Caco-2 (cell line): ENCODE results near the gene NSF. TPM values are rescaled to one million over a fixed set of nuclear protein-coding genes. Genes with fewer than 3 reads are reported as not detected.

Experiments used
- BruUV-seq: library from RNA; stranded (reverse); fragments of 400-500 nt; replicated peaks from 2 replicates; lab custom pipeline; 2021; lab: Mats Ljungman, UMichigan
- CTCF ChIA-PET: fragments of 300-600 bp; sonication (Branson Sonifier 250); formaldehyde crosslinking; loops from one replicate; lab custom pipeline; 2022; ENCODE audit warnings: antibody characterized with exemption; lab: Charles Lee
- POLR2A ChIA-PET: fragments of 300-600 bp; sonication (Branson Sonifier 250); formaldehyde crosslinking; loops from one replicate; lab custom pipeline; 2022; ENCODE audit warnings: antibody characterized with exemption; lab: Charles Lee
- DNase-seq, 2 experiments: peaks; one replicate each; pipeline versions ENCODE4 v3.0.0 to v3.0.0-alpha.2; 2020 to 2022
- H3K27me3 ChIP-seq: replicated peaks from 2 replicates; pipeline ENCODE4 v1.6.0; 2011; ENCODE audit warnings: low read length; ENCODE audit not compliant: control insufficient read depth, insufficient read depth
- H3K36me3 ChIP-seq: 2 replicates; pipeline ENCODE4 v1.5.1; 2011; ENCODE audit warnings: low read length; ENCODE audit not compliant: control insufficient read depth, insufficient read depth
- H3K4me1 ChIP-seq: fragments of 250-450 bp; sonication (Bioruptor Pico); 2 replicates; pipeline ENCODE4 v1.5.1; 2020; ENCODE audit warnings: mild to moderate bottlenecking
- H3K4me3 ChIP-seq: 2 replicates; pipeline ENCODE4 v1.5.1; 2011; ENCODE audit warnings: low read depth, mild to moderate bottlenecking, control low read depth, low read length
- H3K9me3 ChIP-seq: fragments of 250-450 bp; sonication (Bioruptor Pico); 2 replicates; pipeline ENCODE4 v1.5.1; 2020; ENCODE audit warnings: mild to moderate bottlenecking, moderate library complexity
- H3K27ac Mint-ChIP-seq: one replicate; pipeline ENCODE4 v1.8.0; 2022; ENCODE audit warnings: mixed read lengths; ENCODE audit not compliant: unreplicated experiment
- H3K27me3 Mint-ChIP-seq: one replicate; pipeline ENCODE4 v1.8.0; 2022; ENCODE audit warnings: mixed read lengths; ENCODE audit not compliant: insufficient read depth, unreplicated experiment
- H3K36me3 Mint-ChIP-seq: one replicate; pipeline ENCODE4 v1.8.0; 2022; ENCODE audit warnings: mild to moderate bottlenecking, mixed read lengths; ENCODE audit not compliant: insufficient read depth, unreplicated experiment
- H3K4me1 Mint-ChIP-seq: one replicate; pipeline ENCODE4 v1.8.0; 2022; ENCODE audit warnings: low read depth, mixed read lengths; ENCODE audit not compliant: unreplicated experiment
- H3K4me3 Mint-ChIP-seq: one replicate; pipeline ENCODE4 v1.8.0; 2022; ENCODE audit warnings: mild to moderate bottlenecking, moderate library complexity, mixed read lengths; ENCODE audit not compliant: unreplicated experiment
- H3K9me3 Mint-ChIP-seq: one replicate; pipeline ENCODE4 v1.8.0; 2022; ENCODE audit warnings: mixed read lengths; ENCODE audit not compliant: unreplicated experiment
- CTCF ChIP-seq, 2 experiments: fragments of 200-600 bp in 1 of 2; IDR thresholded peaks; 1 replicate in 1 of 2; 2 replicates in 1 of 2; pipeline versions ENCODE4 v1.5.1 to v1.8.0; 2011 to 2022; ENCODE audit warnings: antibody characterized with exemption in 1 of 2, control low read depth in 1 of 2, inconsistent platforms in 1 of 2, low read depth in 1 of 2, low read length in 1 of 2, mild to moderate bottlenecking in 1 of 2, moderate library complexity in 1 of 2; ENCODE audit not compliant: insufficient read depth in 1 of 2, severe bottlenecking in 1 of 2, unreplicated experiment in 1 of 2
- intact Hi-C: fragments of 100-400 bp; cut with micrococcal nuclease; formaldehyde crosslinking; loops from one replicate; pipeline ENCODE4 v1.10.0; 2022; ENCODE audit not compliant: unreplicated experiment
- total RNA-seq: library from RNA; stranded (reverse); gene quantifications from 2 replicates; pipeline ENCODE4 v1.2.3, GENCODE V29; 2022

The NSF gene
- total RNA-seq, 1 experiment from 2014 or later: 53.8 TPM

- H3K27me3 ChIP-seq: no peaks in the 10 kb centered on the region
- H3K4me3 ChIP-seq: no peak overlapping the region
- H3K27me3 Mint-ChIP-seq: no peaks in the 10 kb centered on the region
- H3K27ac Mint-ChIP-seq: no peak overlapping the region
- POLR2A ChIA-PET: no interaction called here
- peak in 1 of 2 experiments; percentile 28 for DNase-seq
- no peak overlapping the region for H3K4me3 Mint-ChIP-seq
- TF ChIP-seq CTCF (IDR thresholded peaks at IDR 0.05; ENCODE audit: insufficient read depth in 1 of 2, low read depth in 1 of 2, low read length in 1 of 2, severe bottlenecking in 1 of 2, unreplicated experiment in 1 of 2): no peak
- CTCF ChIA-PET: no interaction called here
- no peaks in the 10 kb centered on the region for H3K4me1 Mint-ChIP-seq
- no peaks in the 10 kb centered on the region for H3K9me3 ChIP-seq
- peaks cover 19% of the 10 kb centered on the region for H3K4me1 ChIP-seq
- BruUV-seq: no TSS peak
- H3K36me3 ChIP-seq: no peaks in the 10 kb centered on the region
- H3K36me3 Mint-ChIP-seq: peaks cover 6% of the 10 kb centered on the region
- H3K9me3 Mint-ChIP-seq: no peaks in the 10 kb centered on the region
- intact Hi-C loops: no loop called here
These were observed 183.2 kb downstream of the NSF start for GRCh38 chr17:46773676-46774075.

- no peaks in the 10 kb centered on the region for H3K9me3 ChIP-seq
- no peaks in the 10 kb centered on the region for H3K27me3 ChIP-seq
- Mint-ChIP-seq H3K36me3 (peaks cover 6% of the 10 kb centered on the region), H3K27ac (no peak overlapping the region), H3K9me3 (no peaks in the 10 kb centered on the region), H3K27me3 (no peaks in the 10 kb centered on the region), H3K4me3 (no peak overlapping the region), H3K4me1 (no peaks in the 10 kb centered on the region)
- intact Hi-C loops: no loop called here
- BruUV-seq: no TSS peak
- CTCF ChIA-PET: no interaction called here
- TF ChIP-seq CTCF (IDR thresholded peaks at IDR 0.05; ENCODE audit: insufficient read depth in 1 of 2, low read depth in 1 of 2, low read length in 1 of 2, severe bottlenecking in 1 of 2, unreplicated experiment in 1 of 2): no peak
- H3K4me3 ChIP-seq: no peak overlapping the region
- no peaks in the 10 kb centered on the region for H3K36me3 ChIP-seq
- peak in 1 of 2 experiments; percentile 23 for DNase-seq
- peaks cover 19% of the 10 kb centered on the region for H3K4me1 ChIP-seq
- POLR2A ChIA-PET: no interaction called here
These were observed 183.8 kb downstream of the NSF start for GRCh38 chr17:46774108-46774737.

DNA sequence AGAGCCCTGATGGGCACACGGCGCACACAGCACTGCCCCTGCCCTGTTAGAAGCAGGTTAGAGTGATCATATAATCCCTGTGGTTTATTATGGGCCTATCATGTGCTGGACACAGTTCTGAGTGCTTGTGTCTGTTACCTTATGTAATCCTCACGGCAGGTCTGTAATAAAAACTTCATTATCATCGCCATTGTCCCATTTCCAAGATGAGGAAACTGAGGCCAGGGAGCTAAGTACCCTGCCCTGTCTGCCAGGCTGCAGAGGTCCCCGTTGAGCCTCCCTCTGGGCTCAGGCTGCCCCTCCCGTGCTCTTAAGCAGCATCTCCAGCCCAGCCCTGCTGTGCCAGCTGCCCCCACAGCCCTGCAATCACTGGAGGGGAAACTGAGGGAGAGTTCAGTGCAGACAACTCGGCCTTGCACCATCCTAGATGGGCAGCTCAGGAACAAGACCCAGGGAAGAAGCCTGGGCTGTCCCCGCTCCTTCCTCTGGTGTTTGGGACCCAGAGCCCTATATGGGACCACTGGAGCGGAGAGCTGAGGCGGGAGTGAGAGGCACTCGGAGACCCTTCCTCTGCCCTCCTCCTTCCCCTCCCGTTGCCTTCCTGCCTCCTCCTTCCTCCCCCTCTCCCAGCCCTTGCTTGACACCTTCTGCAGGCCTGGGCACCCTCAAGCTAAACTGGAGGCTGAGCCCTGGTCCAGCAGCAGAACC lies 186.0 kb downstream of the NSF start:
- Mint-ChIP-seq H3K36me3 (peaks cover 6% of the 10 kb centered on the region), H3K4me3 (no peak overlapping the region), H3K27ac (no peak overlapping the region), H3K9me3 (no peaks in the 10 kb centered on the region), H3K4me1 (no peaks in the 10 kb centered on the region), H3K27me3 (no peaks in the 10 kb centered on the region)
- no peak for DNase-seq
- ChIA-PET POLR2A (no interaction called here), CTCF (no interaction called here)
- Histone ChIP-seq H3K27me3 (no peaks in the 10 kb centered on the region), H3K4me1 (peaks cover 6% of the 10 kb centered on the region), H3K4me3 (no peak overlapping the region), H3K9me3 (no peaks in the 10 kb centered on the region), H3K36me3 (no peaks in the 10 kb centered on the region)
- TF ChIP-seq CTCF (IDR thresholded peaks at IDR 0.05; ENCODE audit: insufficient read depth in 1 of 2, low read depth in 1 of 2, low read length in 1 of 2, severe bottlenecking in 1 of 2, unreplicated experiment in 1 of 2): no peak
- intact Hi-C loops: no loop called here
- no TSS peak for BruUV-seq
